ENCODE data around the gene AQP5. TPM values are rescaled to one million over a fixed set of nuclear protein-coding genes. Genes with fewer than 3 reads are reported as not detected.

Gene AQP5
- total and polyA plus RNA-seq, 8 donors: 2.9 to 54.3 (median 8.6) TPM; not detected in 2

GRCh38 chr12:49933796-49934195, 27.9 kb upstream of the AQP5 start:
- Histone ChIP-seq H3K4me1 (peaks cover 0 to 7% (median 0%) of the 10 kb centered on the region in 4 donors), H3K4me3 (no peak overlapping the region), H3K36me3 (no peaks in the 10 kb centered on the region), H3K27ac (no peak overlapping the region), H3K27me3 (peaks cover 0 to 7% (median 0%) of the 10 kb centered on the region in 3 donors), H3K9me3 (no peaks in the 10 kb centered on the region)
- intact Hi-C loops (cut with DNase I; ENCODE audit: low total_unique reads): no loop called here
- no peak for DNase-seq
- TF ChIP-seq POLR2A (IDR thresholded peaks at IDR 0.05) (no peak), CTCF (IDR thresholded peaks at IDR 0.05) (no peak), EP300 (IDR thresholded peaks at IDR 0.05) (no peak), POLR2AphosphoS5 (IDR thresholded peaks at IDR 0.05) (no peak)
- WGBS, 5 donors: 77 to 86% (median 82%) methylated on average over 5 of the region's 5 CpGs

- 88 to 96% (median 92%) methylated on average over 3 of the region's 3 CpGs for WGBS, 5 donors
- intact Hi-C loops (cut with DNase I; ENCODE audit: low total_unique reads): no loop called here
- no peaks in the 10 kb centered on the region for H3K36me3 ChIP-seq
- H3K4me3 ChIP-seq: no peak overlapping the region
- H3K4me1 ChIP-seq: peaks cover 0 to 12% (median 1%) of the 10 kb centered on the region in 4 donors
- no peak for TF ChIP-seq POLR2AphosphoS5 (IDR thresholded peaks at IDR 0.05)
- no peak for TF ChIP-seq CTCF (IDR thresholded peaks at IDR 0.05)
- no peak for TF ChIP-seq POLR2A (IDR thresholded peaks at IDR 0.05)
- TF ChIP-seq EP300 (IDR thresholded peaks at IDR 0.05): no peak
- H3K9me3 ChIP-seq: no peaks in the 10 kb centered on the region
- no peak overlapping the region for H3K27ac ChIP-seq
- DNase-seq: no peak
- H3K27me3 ChIP-seq: peaks cover 0 to 3% (median 0%) of the 10 kb centered on the region in 3 donors
These were observed 27.2 kb upstream of the AQP5 start for GRCh38 chr12:49934505-49934904.

- TF ChIP-seq CTCF (IDR thresholded peaks at IDR 0.05) (no peak), POLR2A (IDR thresholded peaks at IDR 0.05) (no peak), EP300 (IDR thresholded peaks at IDR 0.05) (no peak), POLR2AphosphoS5 (IDR thresholded peaks at IDR 0.05) (no peak)
- no peak for DNase-seq
- 56 to 66% (median 58%) methylated on average over 3 of the region's 3 CpGs for WGBS, 5 donors
These were observed 24.7 kb upstream of the AQP5 start for GRCh38 chr12:49936925-49937324.

GRCh38 chr12:49937639-49938300, 23.9 kb upstream of the AQP5 start:
- Histone ChIP-seq H3K9me3 (no peaks in the 10 kb centered on the region), H3K27me3 (no peaks in the 10 kb centered on the region), H3K27ac (no peak overlapping the region), H3K4me1 (peaks cover 0 to 14% (median 5%) of the 10 kb centered on the region in 4 donors), H3K36me3 (no peaks in the 10 kb centered on the region), H3K4me3 (no peak overlapping the region)
- no peak for DNase-seq
- intact Hi-C loops (cut with DNase I; ENCODE audit: low total_unique reads): no loop called here
- TF ChIP-seq POLR2AphosphoS5 (IDR thresholded peaks at IDR 0.05) (no peak), CTCF (IDR thresholded peaks at IDR 0.05) (no peak), EP300 (IDR thresholded peaks at IDR 0.05) (no peak), POLR2A (IDR thresholded peaks at IDR 0.05) (no peak)
- WGBS, 5 donors: 76 to 89% (median 83%) methylated on average over 7 to 8 of the region's 8 CpGs

More at GRCh38 chr12:49936925-49937324, 24.7 kb upstream of the AQP5 start:
- H3K36me3 ChIP-seq: no peaks in the 10 kb centered on the region
- no peak overlapping the region for H3K4me3 ChIP-seq
- no peak overlapping the region for H3K27ac ChIP-seq
- no peaks in the 10 kb centered on the region for H3K9me3 ChIP-seq
- H3K4me1 ChIP-seq: peaks cover 0 to 14% (median 4%) of the 10 kb centered on the region in 4 donors
- no peaks in the 10 kb centered on the region for H3K27me3 ChIP-seq
- intact Hi-C loops (cut with DNase I; ENCODE audit: low total_unique reads): no loop called here
